8988T (cell line): Measurements from ENCODE around the gene HSF5.

Source experiments
- DNase-seq: peaks from one replicate; pipeline ENCODE4 v3.0.0; 2011

Gene HSF5

GRCh38 chr17:58480090-58480489, 8.1 kb downstream of the HSF5 start:
- DNase-seq: no peak

DNA sequence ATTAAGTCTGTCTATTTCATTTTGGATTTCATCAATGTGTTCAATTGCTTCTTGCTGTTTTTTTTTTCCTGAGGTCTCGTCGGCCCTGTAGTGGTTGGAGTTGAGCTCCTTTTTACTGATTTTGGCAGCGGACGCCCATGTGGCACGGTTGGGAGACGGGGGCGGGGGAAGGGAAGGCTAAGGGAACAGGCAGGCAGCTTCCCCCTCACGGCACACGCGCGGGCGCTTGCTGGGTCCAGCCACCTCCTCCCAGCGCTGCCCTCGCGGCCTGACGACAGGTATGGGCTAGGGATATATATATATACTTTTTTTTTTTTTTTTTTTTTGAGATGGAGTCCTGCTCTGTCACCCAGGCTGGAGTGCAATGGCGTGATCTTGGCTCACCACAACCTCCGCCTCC, 11.4 kb downstream of the HSF5 start:
- no peak for DNase-seq

DNA sequence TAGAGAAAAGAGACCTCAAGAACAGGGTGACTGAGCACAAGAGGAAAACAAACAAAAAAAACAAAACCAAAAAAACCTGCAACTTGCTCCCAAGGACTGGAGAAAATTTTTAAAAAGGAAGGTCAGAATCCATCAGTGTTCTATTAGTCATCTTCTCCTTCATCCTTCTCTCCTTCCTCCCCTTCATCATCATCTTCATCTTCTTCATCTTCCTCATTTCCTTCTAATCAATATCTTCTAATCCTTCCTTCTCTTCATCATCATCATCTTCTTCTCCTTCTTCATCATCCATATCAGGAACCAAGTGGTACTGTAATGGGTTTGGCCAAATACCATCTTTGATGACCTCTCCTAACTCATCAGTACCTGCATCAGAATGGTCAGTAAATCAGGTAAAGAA, 12.2 kb downstream of the HSF5 start:
- DNase-seq: no peak

DNA sequence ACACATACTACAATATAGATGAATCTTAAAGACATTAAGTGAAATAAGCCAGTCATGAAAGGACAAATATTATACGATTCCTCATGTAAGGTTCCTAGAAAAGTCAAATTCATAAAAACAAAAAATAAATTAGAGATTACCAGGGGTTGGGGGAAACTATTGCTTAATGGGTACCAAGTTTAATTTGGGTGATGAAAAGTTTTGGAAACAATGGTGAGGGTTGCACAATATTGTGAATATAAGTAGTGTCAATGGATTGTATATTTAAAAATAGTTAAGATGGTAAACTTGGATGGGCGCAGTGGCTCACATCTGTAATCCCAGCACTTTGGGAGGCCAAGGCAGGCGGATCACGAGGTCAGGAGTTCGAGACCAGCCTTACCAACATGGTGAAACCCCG, 17.9 kb downstream of the HSF5 start:
- no peak for DNase-seq

GRCh38 chr17:58468944-58469343, 19.3 kb downstream of the HSF5 start:
- no peak for DNase-seq

- DNase-seq: no peak
These were observed 32.7 kb downstream of the HSF5 start for GRCh38 chr17:58455491-58455890.

DNA sequence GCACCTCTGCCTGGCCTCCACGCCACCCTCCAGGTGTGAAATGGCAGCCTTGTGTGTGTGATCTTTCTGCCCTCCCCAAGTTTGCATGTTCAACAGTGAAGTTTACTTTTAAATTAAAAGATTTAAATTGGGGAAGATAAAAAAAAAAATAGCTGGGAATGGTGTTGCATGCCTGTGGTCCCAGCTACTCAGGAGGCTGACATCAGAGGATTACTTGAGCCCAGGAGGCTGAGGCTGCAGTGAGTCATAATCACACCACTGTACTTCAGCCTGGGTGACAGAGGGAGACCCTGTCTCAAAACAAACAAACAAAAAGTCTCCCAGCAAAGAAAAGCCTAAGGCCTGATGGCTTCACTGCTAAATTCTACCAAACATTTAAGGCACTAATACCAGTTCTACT, 35.5 kb downstream of the HSF5 start:
- no peak for DNase-seq

DNA sequence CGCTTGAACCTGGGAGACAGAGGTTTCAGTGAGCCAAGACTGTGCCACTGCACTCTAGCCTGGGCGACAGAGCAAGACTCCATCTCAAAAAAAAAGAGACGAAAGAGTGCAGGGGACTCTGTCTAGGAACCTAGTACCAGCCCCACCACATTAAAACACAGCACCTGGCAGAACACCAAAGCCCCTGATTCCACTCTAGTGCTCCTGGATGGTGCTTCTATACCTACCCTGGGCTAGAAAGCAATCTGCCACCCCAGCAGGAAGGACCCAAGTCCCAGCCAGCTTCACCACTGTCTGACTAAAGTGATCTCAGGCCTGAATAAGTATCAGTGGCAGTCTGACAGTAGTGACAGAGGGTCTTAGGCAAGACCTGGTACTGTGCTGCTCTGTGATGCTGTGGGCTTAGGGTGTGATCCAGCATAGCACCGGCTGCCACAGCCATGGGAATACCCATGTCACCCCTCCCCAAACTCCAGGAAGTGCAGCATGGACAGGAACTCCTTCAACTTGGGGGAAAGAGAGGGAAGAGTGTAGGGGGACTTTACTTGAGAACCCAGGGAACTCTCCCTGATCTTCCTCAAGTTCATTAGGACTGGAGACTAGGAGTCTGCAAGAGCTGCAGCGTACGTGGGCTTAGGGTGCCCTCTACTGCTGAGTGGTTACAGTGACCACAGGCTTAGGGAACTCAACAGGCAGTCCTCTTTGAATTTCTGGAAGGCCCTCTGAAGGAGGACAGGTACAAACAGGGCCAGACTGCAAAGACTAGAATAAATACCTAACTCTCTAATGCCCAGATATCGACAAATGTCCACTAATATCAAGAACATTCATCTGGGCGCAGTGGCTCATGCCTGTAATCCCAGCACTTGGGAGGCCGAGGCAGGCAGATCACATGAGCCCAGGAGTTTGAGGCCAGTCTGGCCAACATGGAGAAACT, 40.9 kb downstream of the HSF5 start:
- no peak for DNase-seq

DNA sequence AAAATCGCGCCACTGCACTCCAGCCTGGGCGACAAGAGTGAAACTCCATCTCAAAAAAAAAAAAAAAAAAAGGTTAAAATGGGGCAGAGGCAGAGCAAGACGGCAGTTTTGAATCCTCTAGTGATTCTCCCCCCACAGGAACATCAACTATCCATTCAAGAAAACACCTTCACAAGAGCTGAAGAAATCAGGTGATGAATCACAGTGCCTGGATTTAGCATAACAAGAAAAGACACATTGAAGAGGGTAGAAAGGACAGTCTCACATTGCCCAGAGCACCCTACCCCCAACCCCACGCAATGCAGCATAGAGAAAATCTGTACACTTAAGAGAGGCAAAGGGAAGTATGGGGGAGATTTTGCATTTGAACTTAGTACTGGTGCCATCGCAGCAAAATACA, 42.1 kb downstream of the HSF5 start:
- no peak for DNase-seq

GRCh38 chr17:58436805-58437239, 51.4 kb downstream of the HSF5 start:
- DNase-seq: no peak

DNA sequence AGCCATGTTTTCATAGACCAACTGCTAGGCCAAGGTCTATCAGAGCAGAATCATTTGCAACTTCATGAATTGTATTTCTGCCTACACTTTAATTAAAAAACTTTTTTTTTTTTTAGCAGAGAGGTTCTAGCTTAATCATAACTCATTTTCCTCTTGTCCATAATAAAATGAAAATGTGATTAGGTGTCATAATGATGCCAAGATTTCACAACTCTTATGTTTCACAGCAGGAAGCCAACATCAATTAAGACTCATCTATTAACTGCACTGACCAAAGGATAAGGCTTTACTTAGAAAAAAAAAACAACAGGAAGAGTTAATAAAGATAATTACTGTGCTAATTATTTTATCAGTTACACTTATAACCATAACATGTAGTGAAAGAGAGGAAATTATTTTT, 52.0 kb downstream of the HSF5 start:
- DNase-seq: no peak

GRCh38 chr17:58432806-58433573, 55.2 kb downstream of the HSF5 start:
- DNase-seq: no peak

DNA sequence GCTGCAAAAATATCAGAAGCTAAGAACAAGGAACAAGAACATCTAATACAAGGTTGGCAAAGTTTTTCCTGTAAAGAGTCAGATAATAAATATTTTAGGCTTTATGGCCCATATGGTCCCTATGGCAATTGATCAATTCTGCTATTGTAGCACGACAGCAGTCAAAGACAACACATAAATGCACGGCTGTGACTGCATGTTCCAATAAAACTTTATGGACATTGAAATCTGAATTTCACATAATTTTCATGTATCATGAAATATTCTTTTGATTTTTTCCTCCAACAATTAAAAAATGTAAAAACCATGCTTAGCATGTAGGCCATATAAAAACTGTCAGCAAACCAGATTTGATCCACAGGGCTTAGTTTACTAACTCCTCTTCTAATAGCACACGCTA, 60.4 kb downstream of the HSF5 start:
- DNase-seq: no peak

- DNase-seq: no peak
These were observed 66.5 kb downstream of the HSF5 start for GRCh38 chr17:58421711-58422110.

GRCh38 chr17:58420827-58421226, 67.4 kb downstream of the HSF5 start:
- no peak for DNase-seq

GRCh38 chr17:58417300-58418092, 70.7 kb downstream of the HSF5 start, which contains the start of gene RNF43:
Gene RNF43, minus strand, starts transcription at chr17:58417534. Its CDS starts 1,957 bp downstream, at chr17:58415577.
- DNase-seq: peak; percentile 40

GRCh38 chr17:58416937-58417299, 71.3 kb downstream of the HSF5 start:
- DNase-seq: no peak

- no peak for DNase-seq
These were observed 71.8 kb downstream of the HSF5 start for GRCh38 chr17:58416396-58416795.

DNA sequence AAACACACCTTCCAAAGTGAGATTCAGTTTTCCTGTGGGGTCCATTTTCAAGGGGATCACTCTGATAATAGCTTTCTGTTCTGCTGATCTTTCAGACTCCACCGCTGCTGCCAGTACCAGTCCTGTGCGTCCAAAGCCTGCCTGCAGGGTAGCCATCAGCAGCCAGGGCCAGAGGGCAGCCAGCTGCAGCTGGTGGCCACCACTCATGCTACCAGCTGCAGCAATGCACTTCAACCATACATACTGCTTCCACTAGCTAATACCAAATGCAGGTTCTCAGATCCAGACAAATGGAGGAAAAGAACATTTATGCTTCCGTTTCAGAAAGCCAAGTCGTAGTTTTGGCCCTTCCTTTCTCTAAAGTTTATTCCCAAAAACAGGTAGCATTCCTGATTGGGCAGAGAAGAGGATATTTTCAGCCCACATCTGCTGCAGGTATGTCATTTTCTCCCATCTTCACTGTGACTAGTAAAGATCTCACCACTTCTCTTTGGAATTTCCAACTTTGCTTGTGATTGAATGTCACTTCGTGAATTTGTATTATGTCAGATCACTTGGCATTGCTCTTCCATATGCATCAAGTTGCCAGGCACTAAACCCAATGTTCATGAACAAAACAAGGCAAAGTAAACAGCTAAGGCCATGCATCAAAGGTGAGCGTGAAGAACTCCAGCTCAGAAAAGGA, 72.7 kb downstream of the HSF5 start:
- no peak for DNase-seq

- no peak for DNase-seq
These were observed 73.6 kb downstream of the HSF5 start for GRCh38 chr17:58414596-58414997.

- DNase-seq: no peak
These were observed 74.5 kb downstream of the HSF5 start for GRCh38 chr17:58413684-58414083.

DNA sequence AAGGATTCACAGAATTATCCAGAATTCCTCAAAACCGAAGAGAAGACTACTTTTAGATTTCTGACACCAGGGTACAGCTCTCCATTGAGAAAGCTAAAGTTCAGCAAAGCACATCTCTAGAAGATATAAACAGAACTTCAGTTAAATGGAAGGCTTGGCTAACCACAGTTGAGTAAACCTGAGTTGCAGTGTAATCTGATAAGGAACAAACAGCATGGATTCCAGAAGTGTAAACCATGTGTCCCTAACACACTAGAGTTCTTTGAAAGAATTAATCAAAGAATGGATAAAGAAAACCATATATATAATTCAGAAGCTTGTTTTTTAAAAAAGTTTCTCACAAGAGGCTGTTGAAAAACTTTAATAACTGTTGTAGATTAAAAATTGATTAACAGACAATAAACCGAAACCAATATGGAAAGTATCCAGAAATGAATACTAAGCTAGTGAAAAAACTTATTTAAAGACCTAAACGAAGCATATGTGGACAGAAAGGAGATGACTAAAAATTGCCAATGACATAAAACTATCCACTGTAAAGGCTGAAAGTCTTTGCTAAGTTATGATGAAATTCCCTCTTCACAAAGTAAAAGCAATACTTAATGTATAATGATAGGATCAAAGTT, 75.1 kb downstream of the HSF5 start:
- DNase-seq: no peak
